Endothelial cell of umbilical vein (primary cell): ENCODE measurements around the gene RECQL5.

Experiments used
- MYC ChIP-seq: IDR thresholded peaks from one replicate; pipeline ENCODE4 v1.6.1; 2011; ENCODE audit warnings: mild to moderate bottlenecking, low read depth, low read length
- TF ChIP-seq, protein P1 (sequence below), 2 donors: IDR thresholded peaks; 1 replicate in 1 of 2; 2 replicates in 1 of 2; pipeline ENCODE4 v1.5.1; 2011; ENCODE audit warnings: low read length in 2 of 2, mild to moderate bottlenecking in 2 of 2, moderate library complexity in 2 of 2, control low read depth in 1 of 2, inconsistent platforms in 1 of 2, low read depth in 1 of 2; ENCODE audit not compliant: insufficient read depth in 1 of 2; ENCODE audit errors: extremely low read depth in 1 of 2

DNA sequence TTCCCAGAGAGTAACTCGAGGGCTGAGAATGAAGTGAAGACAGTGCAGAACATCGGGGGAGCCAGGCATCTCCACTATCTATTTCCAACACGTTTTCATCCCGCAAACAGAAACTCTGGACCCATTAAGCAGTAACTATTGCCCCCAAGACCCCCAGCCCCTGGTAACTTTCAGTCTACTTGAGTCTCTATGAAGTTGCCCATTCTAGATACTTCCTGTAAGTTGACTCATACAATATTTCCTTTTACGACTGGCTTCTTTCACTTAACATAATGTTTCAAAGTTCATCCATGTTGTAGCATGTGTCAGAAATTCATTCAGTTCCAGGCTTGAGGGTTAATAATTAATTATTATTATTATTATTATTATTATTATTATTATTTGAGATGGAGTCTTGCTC, 59.9 kb downstream of the RECQL5 start:
- TF ChIP-seq, protein P1, sequence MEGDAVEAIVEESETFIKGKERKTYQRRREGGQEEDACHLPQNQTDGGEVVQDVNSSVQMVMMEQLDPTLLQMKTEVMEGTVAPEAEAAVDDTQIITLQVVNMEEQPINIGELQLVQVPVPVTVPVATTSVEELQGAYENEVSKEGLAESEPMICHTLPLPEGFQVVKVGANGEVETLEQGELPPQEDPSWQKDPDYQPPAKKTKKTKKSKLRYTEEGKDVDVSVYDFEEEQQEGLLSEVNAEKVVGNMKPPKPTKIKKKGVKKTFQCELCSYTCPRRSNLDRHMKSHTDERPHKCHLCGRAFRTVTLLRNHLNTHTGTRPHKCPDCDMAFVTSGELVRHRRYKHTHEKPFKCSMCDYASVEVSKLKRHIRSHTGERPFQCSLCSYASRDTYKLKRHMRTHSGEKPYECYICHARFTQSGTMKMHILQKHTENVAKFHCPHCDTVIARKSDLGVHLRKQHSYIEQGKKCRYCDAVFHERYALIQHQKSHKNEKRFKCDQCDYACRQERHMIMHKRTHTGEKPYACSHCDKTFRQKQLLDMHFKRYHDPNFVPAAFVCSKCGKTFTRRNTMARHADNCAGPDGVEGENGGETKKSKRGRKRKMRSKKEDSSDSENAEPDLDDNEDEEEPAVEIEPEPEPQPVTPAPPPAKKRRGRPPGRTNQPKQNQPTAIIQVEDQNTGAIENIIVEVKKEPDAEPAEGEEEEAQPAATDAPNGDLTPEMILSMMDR (IDR thresholded peaks at IDR 0.05; ENCODE audit: extremely low read depth in 1 of 2, insufficient read depth in 1 of 2, low read depth in 1 of 2, low read length in 2 of 2): no peak
- no peak for TF ChIP-seq MYC
